HepG2 (cell line): ENCODE results near the gene FIZ1. TPM values are rescaled to one million over a fixed set of nuclear protein-coding genes. Genes with fewer than 3 reads are reported as not detected.

Experiments
- AGO1 ChIP-seq: fragments of 200-400 bp; formaldehyde crosslinking; IDR thresholded peaks from 2 replicates; pipeline ENCODE4 v1.6.1; 2017; ENCODE audit warnings: mild to moderate bottlenecking, low read depth, low read length, moderate library complexity; ENCODE audit not compliant: poor library complexity, severe bottlenecking
- KDM5A ChIP-seq: fragments of 200-600 bp; sonication (generic); IDR thresholded peaks from 2 replicates; pipeline ENCODE4 v1.7.0; 2018; ENCODE audit warnings: antibody characterized with exemption, mild to moderate bottlenecking, low read length, borderline replicate concordance
- MAFK ChIP-seq, 2 experiments: IDR thresholded peaks in 1 of 2; conservative IDR thresholded peaks in 1 of 2; 2 replicates each; pipeline ENCODE4 v1.6.1; 2011; ENCODE audit warnings: improper control_type of control experiment in 2 of 2, low read length in 2 of 2
- PRMT3 ChIP-seq: sonication (generic); formaldehyde crosslinking; IDR thresholded peaks from 2 replicates; pipeline ENCODE4 v1.8.1; 2022; ENCODE audit warnings: low read depth, mild to moderate bottlenecking, moderate library complexity, missing genetic modification reagents, borderline replicate concordance
- SMAD9 ChIP-seq: sonication (generic); formaldehyde crosslinking; IDR thresholded peaks from 2 replicates; pipeline ENCODE4 v1.5.1; 2020; ENCODE audit warnings: mild to moderate bottlenecking, missing genetic modification reagents
- SMC3 ChIP-seq: IDR thresholded peaks from 2 replicates; pipeline ENCODE4 v1.6.1; 2011; ENCODE audit warnings: low read length, improper control_type of control experiment
- SOX6 ChIP-seq, 2 experiments: fragments of 450-650 bp in 1 of 2; sonication (generic) in 1 of 2; formaldehyde crosslinking in 1 of 2; IDR thresholded peaks; 2 replicates each; pipeline versions ENCODE4 v1.4.0 to v1.6.1; 2017 to 2020; ENCODE audit warnings: antibody characterized with exemption in 1 of 2, mild to moderate bottlenecking in 1 of 2, missing genetic modification reagents in 1 of 2
- ZBTB1 ChIP-seq: sonication (generic); formaldehyde crosslinking; IDR thresholded peaks from 2 replicates; pipeline ENCODE4 v1.4.0; 2020; ENCODE audit warnings: missing genetic modification reagents, borderline replicate concordance
- ZKSCAN8 ChIP-seq: IDR thresholded peaks from 2 replicates; pipeline ENCODE4 v1.6.1; 2016; ENCODE audit warnings: borderline replicate concordance, missing genetic modification reagents, missing compliant biosample characterization
- ZNF260 ChIP-seq: sonication (generic); formaldehyde crosslinking; IDR thresholded peaks from 2 replicates; pipeline ENCODE4 v1.4.0; 2020; ENCODE audit warnings: missing genetic modification reagents, low read depth, mild to moderate bottlenecking, borderline replicate concordance
- ZNF263 ChIP-seq: sonication (generic); formaldehyde crosslinking; IDR thresholded peaks from 2 replicates; pipeline ENCODE4 v1.4.0; 2020; ENCODE audit warnings: missing genetic modification reagents
- ZNF367 ChIP-seq: sonication (generic); formaldehyde crosslinking; IDR thresholded peaks from 2 replicates; pipeline ENCODE4 v1.4.0; 2020; ENCODE audit warnings: missing genetic modification reagents, borderline replicate concordance
- ZNF441 ChIP-seq: sonication (generic); formaldehyde crosslinking; IDR thresholded peaks from 2 replicates; pipeline ENCODE4 v1.7.0; 2021; ENCODE audit warnings: missing genetic modification reagents, borderline replicate concordance
- ZNF564 ChIP-seq: sonication (generic); formaldehyde crosslinking; IDR thresholded peaks from 2 replicates; pipeline ENCODE4 v1.8.1; 2023; ENCODE audit warnings: mild to moderate bottlenecking, missing genetic modification reagents
- ZNF776 ChIP-seq: sonication (generic); formaldehyde crosslinking; IDR thresholded peaks from 2 replicates; pipeline ENCODE4 v1.4.0; 2020; ENCODE audit warnings: mild to moderate bottlenecking, missing genetic modification reagents
- polyA plus RNA-seq, 8 experiments: library from polyadenylated mRNA; depleted of rRNA in 3 of 8; stranded (reverse) in 7 of 8; unstranded in 1 of 8; fragments of >200 nt; fragmentation: Illumina TruSeq in 4 of 8; extraction: Trizol in 4 of 8; gene quantifications; 2 replicates each; pipeline versions ENCODE4 v1.2.1 to v1.2.3, GENCODE V29; 2011 to 2016; ENCODE audit warnings: low read depth in 4 of 8, missing spikeins in 1 of 8, mixed read lengths in 1 of 8; ENCODE audit not compliant: insufficient read depth in 1 of 8
- total RNA-seq, 5 experiments: library from RNA; depleted of rRNA; stranded (reverse); fragments of >200 nt; fragmentation: Illumina TruSeq; extraction: Trizol; gene quantifications; 2 replicates each; pipeline ENCODE4 v1.2.3, GENCODE V29; 2016; ENCODE audit warnings: low read depth in 1 of 5
- TF ChIP-seq, protein P1 (sequence below), 2 experiments: sonication (generic) in 1 of 2; formaldehyde crosslinking in 1 of 2; IDR thresholded peaks; 2 replicates each; pipeline versions ENCODE4 v1.4.0 to v1.6.1; 2018 to 2020; ENCODE audit warnings: missing genetic modification reagents in 2 of 2, borderline replicate concordance in 1 of 2, low read depth in 1 of 2, mild to moderate bottlenecking in 1 of 2, missing biosample characterization in 1 of 2
- TF ChIP-seq, protein P2 (sequence below): IDR thresholded peaks from 2 replicates; pipeline ENCODE4 v1.6.1; 2016; ENCODE audit warnings: mild to moderate bottlenecking
- TF ChIP-seq, protein P3 (sequence below): sonication (generic); formaldehyde crosslinking; IDR thresholded peaks from 2 replicates; pipeline ENCODE4 v1.4.0; 2020; ENCODE audit warnings: missing genetic modification reagents
- TF ChIP-seq, protein P4 (sequence below), 2 experiments: sonication (generic) in 1 of 2; formaldehyde crosslinking in 1 of 2; IDR thresholded peaks; 2 replicates each; pipeline versions ENCODE4 v1.6.1 to v1.9.0; 2014 to 2022; ENCODE audit warnings: antibody characterized with exemption in 1 of 2, borderline replicate concordance in 1 of 2, inconsistent platforms in 1 of 2, low read depth in 1 of 2, missing genetic modification reagents in 1 of 2

The FIZ1 gene
- total and polyA plus RNA-seq, 2 of the 13 experiments (the other 11 are each of a cell fraction or from before 2014, with no cell fraction given) = 3.6 to 5.9 TPM

DNA sequence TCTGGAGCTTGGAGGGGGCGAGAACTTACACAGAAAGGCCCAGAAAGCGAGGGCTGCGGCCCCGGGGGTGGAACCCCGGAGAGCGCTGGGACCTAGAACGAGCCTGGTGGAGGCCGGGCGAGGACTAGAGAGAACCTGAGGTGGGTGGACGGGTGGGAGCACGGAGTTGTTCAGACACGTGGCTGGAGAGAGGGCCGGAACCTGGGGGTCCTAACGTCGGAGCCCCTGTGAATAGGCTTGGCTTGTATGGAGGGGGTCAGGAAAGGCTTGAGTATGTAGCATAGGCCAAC is 44.5 kb upstream of the FIZ1 start (continued):
- no peak for TF ChIP-seq SMC3
- TF ChIP-seq ZNF564 (CRISPR knock-in tag) = 0 out of 2 replicates have a peak, but pooled peaks have one; percentile 5
- TF ChIP-seq KDM5A = peak; percentile 80; the same call in 1 of the 2 replicates
- TF ChIP-seq, protein P1, sequence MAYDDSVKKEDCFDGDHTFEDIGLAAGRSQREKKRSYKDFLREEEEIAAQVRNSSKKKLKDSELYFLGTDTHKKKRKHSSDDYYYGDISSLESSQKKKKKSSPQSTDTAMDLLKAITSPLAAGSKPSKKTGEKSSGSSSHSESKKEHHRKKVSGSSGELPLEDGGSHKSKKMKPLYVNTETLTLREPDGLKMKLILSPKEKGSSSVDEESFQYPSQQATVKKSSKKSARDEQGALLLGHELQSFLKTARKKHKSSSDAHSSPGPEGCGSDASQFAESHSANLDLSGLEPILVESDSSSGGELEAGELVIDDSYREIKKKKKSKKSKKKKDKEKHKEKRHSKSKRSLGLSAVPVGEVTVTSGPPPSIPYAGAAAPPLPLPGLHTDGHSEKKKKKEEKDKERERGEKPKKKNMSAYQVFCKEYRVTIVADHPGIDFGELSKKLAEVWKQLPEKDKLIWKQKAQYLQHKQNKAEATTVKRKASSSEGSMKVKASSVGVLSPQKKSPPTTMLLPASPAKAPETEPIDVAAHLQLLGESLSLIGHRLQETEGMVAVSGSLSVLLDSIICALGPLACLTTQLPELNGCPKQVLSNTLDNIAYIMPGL (CRISPR knock-in tag; IDR thresholded peaks at IDR 0.05; ENCODE audit: borderline replicate concordance in 1 of 2, low read depth in 1 of 2) = no peak
- TF ChIP-seq AGO1 = peak; percentile 0
- no peak for TF ChIP-seq ZNF260
- TF ChIP-seq MAFK (conservative IDR thresholded peaks at IDR 0.05 in 1 of 2, IDR thresholded peaks at IDR 0.05 in 1 of 2; ENCODE audit: low read length in 2 of 2) = no peak
- no peak for TF ChIP-seq ZKSCAN8 (CRISPR knock-in tag)
- no peak for TF ChIP-seq ZBTB1
- no peak for TF ChIP-seq SOX6 (IDR thresholded peaks at IDR 0.05)
- no peak for TF ChIP-seq SOX6 (CRISPR knock-in tag; IDR thresholded peaks at IDR 0.05)
- TF ChIP-seq, protein P2, sequence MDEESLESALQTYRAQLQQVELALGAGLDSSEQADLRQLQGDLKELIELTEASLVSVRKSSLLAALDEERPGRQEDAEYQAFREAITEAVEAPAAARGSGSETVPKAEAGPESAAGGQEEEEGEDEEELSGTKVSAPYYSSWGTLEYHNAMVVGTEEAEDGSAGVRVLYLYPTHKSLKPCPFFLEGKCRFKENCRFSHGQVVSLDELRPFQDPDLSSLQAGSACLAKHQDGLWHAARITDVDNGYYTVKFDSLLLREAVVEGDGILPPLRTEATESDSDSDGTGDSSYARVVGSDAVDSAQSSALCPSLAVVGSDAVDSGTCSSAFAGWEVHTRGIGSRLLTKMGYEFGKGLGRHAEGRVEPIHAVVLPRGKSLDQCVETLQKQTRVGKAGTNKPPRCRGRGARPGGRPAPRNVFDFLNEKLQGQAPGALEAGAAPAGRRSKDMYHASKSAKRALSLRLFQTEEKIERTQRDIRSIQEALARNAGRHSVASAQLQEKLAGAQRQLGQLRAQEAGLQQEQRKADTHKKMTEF = no peak
- TF ChIP-seq ZNF367 (CRISPR knock-in tag) = no peak
- no peak for TF ChIP-seq ZNF441 (CRISPR knock-in tag)
- no peak for TF ChIP-seq SMAD9 (CRISPR knock-in tag)
- TF ChIP-seq, protein P3, sequence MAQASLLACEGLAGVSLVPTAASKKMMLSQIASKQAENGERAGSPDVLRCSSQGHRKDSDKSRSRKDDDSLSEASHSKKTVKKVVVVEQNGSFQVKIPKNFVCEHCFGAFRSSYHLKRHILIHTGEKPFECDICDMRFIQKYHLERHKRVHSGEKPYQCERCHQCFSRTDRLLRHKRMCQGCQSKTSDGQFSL (CRISPR knock-in tag) = no peak
- TF ChIP-seq PRMT3 (CRISPR knock-in tag) = no peak
- no peak for TF ChIP-seq ZNF776 (CRISPR knock-in tag)
- TF ChIP-seq, protein P4, sequence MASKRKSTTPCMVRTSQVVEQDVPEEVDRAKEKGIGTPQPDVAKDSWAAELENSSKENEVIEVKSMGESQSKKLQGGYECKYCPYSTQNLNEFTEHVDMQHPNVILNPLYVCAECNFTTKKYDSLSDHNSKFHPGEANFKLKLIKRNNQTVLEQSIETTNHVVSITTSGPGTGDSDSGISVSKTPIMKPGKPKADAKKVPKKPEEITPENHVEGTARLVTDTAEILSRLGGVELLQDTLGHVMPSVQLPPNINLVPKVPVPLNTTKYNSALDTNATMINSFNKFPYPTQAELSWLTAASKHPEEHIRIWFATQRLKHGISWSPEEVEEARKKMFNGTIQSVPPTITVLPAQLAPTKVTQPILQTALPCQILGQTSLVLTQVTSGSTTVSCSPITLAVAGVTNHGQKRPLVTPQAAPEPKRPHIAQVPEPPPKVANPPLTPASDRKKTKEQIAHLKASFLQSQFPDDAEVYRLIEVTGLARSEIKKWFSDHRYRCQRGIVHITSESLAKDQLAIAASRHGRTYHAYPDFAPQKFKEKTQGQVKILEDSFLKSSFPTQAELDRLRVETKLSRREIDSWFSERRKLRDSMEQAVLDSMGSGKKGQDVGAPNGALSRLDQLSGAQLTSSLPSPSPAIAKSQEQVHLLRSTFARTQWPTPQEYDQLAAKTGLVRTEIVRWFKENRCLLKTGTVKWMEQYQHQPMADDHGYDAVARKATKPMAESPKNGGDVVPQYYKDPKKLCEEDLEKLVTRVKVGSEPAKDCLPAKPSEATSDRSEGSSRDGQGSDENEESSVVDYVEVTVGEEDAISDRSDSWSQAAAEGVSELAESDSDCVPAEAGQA (IDR thresholded peaks at IDR 0.05; ENCODE audit: low read depth) = no peak
- TF ChIP-seq, protein P4 (CRISPR knock-in tag; IDR thresholded peaks at IDR 0.05; ENCODE audit: borderline replicate concordance) = no peak
- TF ChIP-seq ZNF263 (CRISPR knock-in tag) = peak; percentile 69
